Measurements from ENCODE around the gene ARID2.

The ARID2 gene

GRCh38 chr12:45877069-45877468, 147.6 kb downstream of the ARID2 start:
- no peak for DNase-seq (ENCODE audit: low spot score)

DNA sequence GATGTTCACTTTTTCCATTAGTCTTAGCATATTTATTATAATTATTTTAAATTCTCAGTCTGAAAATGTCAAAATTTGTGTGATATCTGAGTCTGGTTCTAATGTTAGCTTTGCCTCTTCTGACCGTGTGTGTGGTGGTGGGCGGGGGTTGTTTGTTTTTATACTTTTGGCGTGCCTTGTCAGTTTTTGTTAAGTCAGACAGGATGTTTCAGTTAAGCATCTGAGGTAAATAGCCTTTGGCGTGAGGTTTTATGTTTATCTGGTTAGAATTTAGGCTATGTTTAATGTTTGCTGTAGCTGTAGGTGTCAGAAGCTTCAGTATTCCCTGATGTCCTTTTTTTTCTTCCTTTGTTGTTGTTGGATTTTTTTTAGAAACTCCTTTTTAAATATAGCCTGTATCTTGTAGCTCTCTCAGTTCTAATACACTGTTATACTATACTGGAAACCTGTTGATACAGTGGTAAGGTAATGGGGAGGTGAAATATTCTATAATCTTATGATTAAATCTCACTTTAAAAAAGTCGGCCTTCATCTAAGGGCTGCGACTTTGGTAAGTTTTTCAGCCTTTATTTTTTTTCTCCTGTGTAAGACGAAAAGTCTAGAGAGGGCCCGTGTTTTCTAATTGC, 149.2 kb downstream of the ARID2 start:
- no peak for DNase-seq (ENCODE audit: low spot score)

GRCh38 chr12:45879363-45879895, 149.9 kb downstream of the ARID2 start:
- DNase-seq (ENCODE audit: low spot score): no peak

GRCh38 chr12:45880533-45880932, 151.0 kb downstream of the ARID2 start:
- DNase-seq (ENCODE audit: low spot score): no peak

DNA sequence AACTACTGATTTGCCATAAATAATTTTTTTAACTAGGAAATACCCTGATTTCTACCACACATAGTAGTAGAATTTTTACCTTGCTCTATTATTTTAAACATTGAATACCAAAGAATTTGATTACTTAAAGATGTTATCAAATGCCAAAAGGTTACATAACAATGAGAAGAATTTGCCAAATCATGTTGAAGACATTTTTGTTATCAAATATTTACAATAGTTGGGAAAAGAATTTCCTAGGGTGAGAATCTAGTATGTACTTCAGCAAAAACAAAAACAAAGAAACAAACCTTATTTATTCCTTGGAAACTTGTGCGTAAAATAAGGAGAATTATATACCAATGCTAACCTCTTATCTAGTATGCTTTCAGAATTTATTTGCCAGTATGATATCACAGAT, 153.7 kb downstream of the ARID2 start:
- DNase-seq (ENCODE audit: low spot score): no peak

- DNase-seq (ENCODE audit: low spot score): no peak
Measured at GRCh38 chr12:45886685-45887084, 157.2 kb downstream of the ARID2 start.

- DNase-seq (ENCODE audit: low spot score): no peak
Measured at GRCh38 chr12:45887544-45887943, 158.0 kb downstream of the ARID2 start.

DNA sequence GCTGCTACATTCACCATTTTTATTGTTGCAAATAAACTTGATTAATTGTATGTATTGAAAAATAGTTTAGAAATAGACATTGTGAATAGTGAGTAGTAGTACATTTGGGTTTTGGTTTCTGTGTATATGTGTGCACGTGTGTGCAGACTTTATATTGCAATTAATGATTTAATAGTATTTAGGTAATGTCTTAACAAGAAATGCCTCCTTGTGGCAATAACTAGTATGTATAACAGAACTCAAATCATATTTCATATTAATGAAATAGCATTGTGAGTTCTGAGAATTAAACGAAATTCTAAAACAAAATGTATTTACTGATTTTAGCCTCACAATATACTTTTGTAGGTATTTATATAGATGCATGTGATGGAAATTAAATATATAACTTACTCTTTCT, 160.8 kb downstream of the ARID2 start:
- DNase-seq (ENCODE audit: low spot score): no peak

- no peak for DNase-seq (ENCODE audit: low spot score)
Measured at GRCh38 chr12:45893240-45893639, 163.7 kb downstream of the ARID2 start.

DNA sequence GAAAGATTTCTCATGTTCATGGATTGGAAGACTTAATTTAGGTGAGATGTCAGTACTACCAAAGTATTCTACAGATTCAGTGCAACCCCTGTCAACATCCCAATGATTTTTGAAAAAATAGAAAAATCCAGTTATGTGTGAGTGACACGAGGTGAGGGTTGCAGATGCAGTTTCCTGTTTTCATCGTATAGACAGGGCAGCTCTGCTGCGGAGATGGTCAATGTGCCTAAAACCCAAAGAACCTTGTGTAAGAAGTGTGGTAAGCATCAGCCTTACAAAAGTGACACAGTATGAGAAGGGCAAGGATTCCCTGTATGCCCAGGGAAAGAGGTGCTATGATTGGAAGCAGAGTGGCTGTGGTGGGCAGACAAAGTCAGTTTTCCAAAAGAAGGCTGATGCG, 166.5 kb downstream of the ARID2 start:
- DNase-seq (ENCODE audit: low spot score): no peak

GRCh38 chr12:45898094-45898493, 168.6 kb downstream of the ARID2 start:
- DNase-seq (ENCODE audit: low spot score): no peak

- no peak for DNase-seq (ENCODE audit: low spot score)
Measured at GRCh38 chr12:45907955-45908354, 178.4 kb downstream of the ARID2 start.

DNA sequence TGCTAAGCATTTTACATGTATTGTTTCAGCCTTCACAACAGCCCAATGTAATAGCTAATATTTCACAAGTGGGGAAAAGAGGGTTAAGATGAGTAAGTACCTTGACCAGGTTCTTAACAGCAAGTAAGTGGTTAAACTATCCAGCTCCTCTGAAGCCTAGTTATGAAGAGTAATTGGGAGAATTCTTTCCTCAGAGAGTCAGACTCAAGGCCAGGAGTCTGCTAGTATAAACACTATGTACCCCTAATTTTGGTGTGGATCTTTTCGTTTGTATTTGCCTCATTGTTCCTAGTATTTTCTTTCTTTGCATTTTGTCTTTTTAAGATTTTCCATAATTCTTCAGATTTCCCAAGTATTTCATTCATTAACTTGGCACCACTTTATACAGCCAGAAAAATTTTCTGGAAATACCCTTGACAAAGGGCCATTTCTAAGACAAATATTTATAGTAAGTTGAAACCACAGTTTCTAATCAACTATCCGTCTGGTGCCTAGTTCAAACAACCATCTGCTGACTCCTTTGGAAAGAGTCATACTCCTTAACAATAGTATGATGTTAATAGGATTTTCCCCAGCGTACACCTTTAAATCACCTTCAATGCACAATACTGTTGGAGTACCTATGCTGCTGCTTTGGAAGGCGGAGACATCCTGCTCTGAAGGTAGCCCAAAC, 179.7 kb downstream of the ARID2 start:
- DNase-seq (ENCODE audit: low spot score): no peak

DNA sequence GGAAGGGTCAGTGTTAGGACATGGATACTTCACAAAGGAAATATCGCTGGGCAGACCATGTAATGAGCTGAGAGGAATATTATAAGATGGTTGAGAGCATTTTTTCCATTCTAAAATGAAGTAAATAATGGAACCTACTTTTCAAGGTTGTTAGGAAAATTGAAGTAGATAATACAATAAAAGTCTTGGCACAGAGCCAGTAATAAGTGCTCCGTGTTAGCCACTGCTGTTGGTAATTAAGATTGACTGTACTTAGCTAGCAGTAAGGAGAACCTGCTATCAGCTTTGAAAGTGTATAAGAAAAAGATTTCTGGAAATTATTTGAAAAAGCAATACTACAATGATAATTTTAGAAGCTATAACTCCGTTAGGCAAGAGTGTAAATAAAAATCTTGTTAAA, 183.3 kb downstream of the ARID2 start:
- DNase-seq (ENCODE audit: low spot score): no peak

GRCh38 chr12:45913631-45914030, 184.1 kb downstream of the ARID2 start:
- no peak for DNase-seq (ENCODE audit: low spot score)

GRCh38 chr12:45914090-45914489, 184.6 kb downstream of the ARID2 start:
- DNase-seq (ENCODE audit: low spot score): peak; percentile 76

DNA sequence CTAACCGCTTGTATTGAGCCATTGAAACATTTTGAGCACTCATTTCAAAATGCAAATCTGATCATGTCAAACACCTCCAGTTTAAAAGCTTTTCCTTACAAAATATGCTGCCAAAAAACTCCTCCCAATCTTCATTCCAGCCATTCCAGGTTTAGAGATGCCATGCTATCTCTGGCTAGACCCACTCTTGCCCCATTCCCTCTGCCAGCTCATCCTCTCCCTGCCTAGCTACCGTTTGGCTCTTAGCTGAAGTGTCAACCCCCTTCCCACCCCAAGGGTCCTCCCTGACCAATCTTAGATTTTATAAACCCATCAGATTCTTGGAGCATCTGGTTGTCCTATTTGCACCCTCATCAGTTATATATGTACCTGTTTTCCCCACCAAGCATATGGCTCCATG, 185.9 kb downstream of the ARID2 start:
- DNase-seq (ENCODE audit: low spot score): peak; percentile 7

GRCh38 chr12:45918818-45919217, 189.3 kb downstream of the ARID2 start:
- DNase-seq (ENCODE audit: low spot score): no peak

DNA sequence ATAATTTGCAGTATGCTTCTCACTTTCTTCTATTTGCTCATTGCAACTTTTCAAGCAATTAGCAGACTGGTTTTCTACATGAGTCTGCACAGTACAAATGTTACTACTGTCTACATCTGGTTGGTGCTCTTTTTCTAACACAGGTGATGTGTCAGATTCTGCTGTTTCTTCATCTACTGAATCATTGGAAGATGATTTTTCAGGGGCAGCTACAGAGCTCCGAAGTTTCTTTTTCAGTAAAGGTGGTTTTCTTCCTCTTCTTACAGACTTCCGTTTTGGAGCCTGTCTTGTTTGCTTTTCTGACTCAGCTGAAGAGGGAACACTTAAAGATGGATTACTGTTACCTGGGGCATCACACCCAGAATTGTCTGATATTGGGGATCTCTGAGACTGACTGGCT, 198.8 kb downstream of the ARID2 start:
- no peak for DNase-seq (ENCODE audit: low spot score)

GRCh38 chr12:45930369-45930768, 200.9 kb downstream of the ARID2 start:
- no peak for DNase-seq (ENCODE audit: low spot score)

GRCh38 chr12:45933504-45933903, 204.0 kb downstream of the ARID2 start:
- no peak for DNase-seq (ENCODE audit: low spot score)

GRCh38 chr12:45934956-45935355, 205.4 kb downstream of the ARID2 start:
- no peak for DNase-seq (ENCODE audit: low spot score)

GRCh38 chr12:45938566-45938965, 209.1 kb downstream of the ARID2 start:
- no peak for DNase-seq (ENCODE audit: low spot score)

- DNase-seq (ENCODE audit: low spot score): no peak
Measured at GRCh38 chr12:45939759-45940158, 210.3 kb downstream of the ARID2 start.

Data from GM03348 (cell line).